Lower lobe of right lung (tissue), 2 donors: ENCODE data around the gene AGER. TPM values are rescaled to one million over a fixed set of nuclear protein-coding genes. Genes with fewer than 3 reads are reported as not detected.

Experiments
- ATAC-seq, 2 donors: fragments of 200-7000 bp; cut with Tn5 transposase; one replicate each; pipeline ENCODE4 v1.9.1; 2020 to 2022; ENCODE audit warnings: mild to moderate bottlenecking in 2 of 2, moderate library complexity in 2 of 2
- DNase-seq: peaks from one replicate; pipeline ENCODE4 v3.0.0-alpha.2; 2020
- H3K27ac ChIP-seq: fragments of 200-600 bp; one replicate; pipeline ENCODE4 v1.8.0; 2022
- H3K27me3 ChIP-seq: fragments of 200-600 bp; one replicate; pipeline ENCODE4 v1.8.0; 2022; ENCODE audit warnings: low read depth
- H3K36me3 ChIP-seq: fragments of 200-600 bp; one replicate; pipeline ENCODE4 v1.8.0; 2022; ENCODE audit warnings: mild to moderate bottlenecking
- H3K4me1 ChIP-seq: fragments of 200-600 bp; one replicate; pipeline ENCODE4 v1.8.0; 2022
- H3K4me3 ChIP-seq: fragments of 200-600 bp; one replicate; pipeline ENCODE4 v1.8.0; 2022; ENCODE audit warnings: mild to moderate bottlenecking
- H3K9me3 ChIP-seq: fragments of 200-600 bp; one replicate; pipeline ENCODE4 v1.8.0; 2022
- CTCF ChIP-seq: fragments of 200-600 bp; IDR thresholded peaks from one replicate; pipeline ENCODE4 v1.8.0; 2022; ENCODE audit warnings: antibody characterized with exemption, mild to moderate bottlenecking
- intact Hi-C: fragments of 100-400 bp; cut with DNase I; formaldehyde crosslinking; loops from one replicate; pipeline ENCODE4 v1.11.0; 2022
- total RNA-seq: library from RNA; stranded (reverse); fragmentation: NEBNext Ultra II Directional; extraction: Animal tissue kit (Norgen Biotek cat#: 25700); gene quantifications from one replicate; pipeline ENCODE4 v1.2.1, GENCODE V29; 2021
- donor health status: DM: no; HTN: yes; CAD: no; lungs with severe emphysema.

AGER gene
- total RNA-seq, 1 donor from 2014 or later, result 882 TPM

DNA sequence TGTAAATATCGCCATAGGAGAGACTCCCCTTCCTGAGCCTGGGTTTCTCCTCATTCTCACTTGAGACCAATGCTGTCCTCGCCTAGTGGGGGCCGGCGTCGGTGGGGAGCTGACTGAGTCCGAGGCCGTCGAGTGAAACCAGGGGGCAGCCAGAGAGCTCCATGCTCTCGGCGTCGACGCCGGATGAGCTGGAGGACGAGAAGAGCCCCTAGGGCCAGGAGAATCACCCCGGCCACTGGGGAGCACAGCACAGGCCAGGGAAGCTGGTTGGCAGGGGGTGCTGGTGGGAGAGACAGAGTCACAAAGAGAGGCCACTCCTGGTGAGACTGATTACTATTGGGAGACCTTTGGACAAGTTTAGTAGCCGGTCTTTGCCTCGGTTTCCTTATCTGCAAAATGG, 14.8 kb upstream of the AGER start:
- ATAC-seq, result no peak
- Histone ChIP-seq H3K27me3 (peaks cover 4% of the 10 kb centered on the region), H3K9me3 (no peaks in the 10 kb centered on the region), H3K4me1 (peaks cover 26% of the 10 kb centered on the region), H3K36me3 (peaks cover 11% of the 10 kb centered on the region), H3K27ac (no peak overlapping the region), H3K4me3 (no peak overlapping the region)
- intact Hi-C loops, result no loop called here
- TF ChIP-seq CTCF, result no peak
- DNase-seq, result no peak

GRCh38 chr6:32198345-32198696, 14.3 kb upstream of the AGER start:
- ATAC-seq (no peak), DNase-seq (no peak)
- Histone ChIP-seq H3K36me3 (peaks cover 8% of the 10 kb centered on the region), H3K27ac (no peak overlapping the region), H3K4me3 (no peak overlapping the region), H3K27me3 (peaks cover 4% of the 10 kb centered on the region), H3K9me3 (no peaks in the 10 kb centered on the region), H3K4me1 (peaks cover 31% of the 10 kb centered on the region)
- no peak for TF ChIP-seq CTCF
- intact Hi-C loops, result no loop called here

GRCh38 chr6:32196682-32197616, 12.9 kb upstream of the AGER start:
- H3K27me3 ChIP-seq, result peaks cover under 1% of the 10 kb centered on the region
- peak overlapping the region; percentile 100 for H3K27ac ChIP-seq
- peaks cover 1% of the 10 kb centered on the region for H3K36me3 ChIP-seq
- intact Hi-C loops, result no loop called here
- peak overlapping the region; percentile 79 for H3K4me3 ChIP-seq
- no peak for TF ChIP-seq CTCF
- DNase-seq (no peak), ATAC-seq (no peak)
- no peaks in the 10 kb centered on the region for H3K9me3 ChIP-seq
- peaks cover 44% of the 10 kb centered on the region for H3K4me1 ChIP-seq

GRCh38 chr6:32195902-32196681, 12.0 kb upstream of the AGER start:
- no peak for TF ChIP-seq CTCF
- intact Hi-C loops, result no loop called here
- Histone ChIP-seq H3K27me3 (no peaks in the 10 kb centered on the region), H3K27ac (peak overlapping the region; percentile 100), H3K4me1 (peaks cover 48% of the 10 kb centered on the region), H3K36me3 (no peaks in the 10 kb centered on the region), H3K9me3 (no peaks in the 10 kb centered on the region), H3K4me3 (peak overlapping the region; percentile 79)
- DNase-seq, result peak; percentile 93
- ATAC-seq, result peak; percentile 49 to 52

DNA sequence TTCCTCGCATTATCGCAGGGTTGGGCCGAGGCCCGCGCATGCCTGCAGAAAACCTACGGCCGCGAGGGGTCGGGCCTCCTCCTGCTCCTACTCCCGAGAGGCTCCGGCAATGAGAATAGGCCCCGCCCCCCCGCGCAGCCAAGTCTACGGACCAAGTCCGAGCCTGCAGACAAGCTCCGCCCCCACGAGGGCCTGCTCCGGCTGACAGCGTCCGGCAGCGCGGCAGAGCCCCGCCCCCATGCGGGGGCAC, 11.5 kb upstream of the AGER start:
- Histone ChIP-seq H3K9me3 (no peaks in the 10 kb centered on the region), H3K4me1 (peaks cover 53% of the 10 kb centered on the region), H3K27me3 (no peaks in the 10 kb centered on the region), H3K4me3 (peak overlapping the region; percentile 79), H3K36me3 (no peaks in the 10 kb centered on the region), H3K27ac (peak overlapping the region; percentile 100)
- ATAC-seq (peak; percentile 93 to 96), DNase-seq (peak; percentile 100)
- intact Hi-C loops, result no loop called here
- peak; percentile 50 for TF ChIP-seq CTCF
